GM23248 (cell line): ENCODE measurements around the gene SHE.

Experiments used
- EZH2 ChIP-seq: fragments of 200-600 bp; sonication (generic); IDR thresholded peaks from 2 replicates; pipeline ENCODE4 v1.6.1; 2018; ENCODE audit warnings: antibody characterized with exemption, mild to moderate bottlenecking; ENCODE audit not compliant: insufficient read depth, poor library complexity, severe bottlenecking
- EZH2phosphoT487 ChIP-seq: fragments of 200-600 bp; sonication (generic); IDR thresholded peaks from 2 replicates; pipeline ENCODE4 v1.6.1; 2018; ENCODE audit warnings: antibody characterized with exemption, moderate library complexity, mild to moderate bottlenecking, low read depth; ENCODE audit not compliant: insufficient read depth

DNA sequence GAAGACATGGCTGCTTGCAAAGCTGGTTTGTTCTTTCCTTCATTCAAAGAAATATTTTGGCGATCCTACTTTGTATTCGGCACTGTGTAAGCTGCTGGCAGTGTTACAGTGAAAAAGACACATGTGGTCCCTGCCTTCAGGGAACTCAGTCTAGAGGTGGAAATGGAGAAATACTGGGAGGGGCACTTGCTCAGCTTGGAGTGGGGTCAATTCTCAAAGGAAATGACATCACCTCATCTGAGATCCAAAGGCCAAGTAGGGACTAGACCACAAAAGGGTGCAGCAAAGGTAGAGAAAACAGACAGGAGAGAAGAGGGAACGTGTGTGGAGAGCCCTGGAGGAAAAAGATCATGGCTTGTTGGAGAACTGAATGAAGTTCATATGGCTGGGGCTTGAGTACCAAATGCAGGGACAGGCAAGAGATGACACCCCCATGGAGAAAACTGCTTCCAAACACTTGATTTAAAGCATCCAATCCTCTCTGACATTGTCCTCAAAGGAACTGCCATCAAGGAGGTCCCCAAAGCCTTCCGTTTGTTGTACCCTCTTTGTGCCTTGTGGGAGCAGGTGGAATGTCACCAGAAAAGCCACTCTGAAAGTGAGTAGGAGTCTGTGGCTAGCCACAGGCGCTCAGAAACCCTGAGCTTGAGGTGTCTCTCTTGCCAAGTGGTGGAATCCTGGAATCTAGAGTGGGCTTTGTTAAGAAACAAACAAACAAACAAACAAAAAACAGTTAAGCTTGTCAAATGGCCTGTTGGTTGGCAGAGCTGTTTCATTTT lies 48.4 kb downstream of the SHE start:
- TF ChIP-seq EZH2 (no peak), EZH2phosphoT487 (no peak)
